CD4-positive, alpha-beta T cell (primary cell): ENCODE results near the gene TENM4. TPM values are rescaled to one million over a fixed set of nuclear protein-coding genes. Genes with fewer than 3 reads are reported as not detected.

Experiments used
- ATAC-seq: fragments of 200-7000 bp; cut with Tn5 transposase; one replicate; pipeline ENCODE4 v1.10.0; 2022; ENCODE audit warnings: mild to moderate bottlenecking; ENCODE audit not compliant: poor library complexity
- CTCF ChIA-PET: fragments of 350-600 bp; sonication (Branson Sonifier 250); formaldehyde crosslinking; loops from one replicate; lab custom pipeline; 2021; ENCODE audit warnings: antibody characterized with exemption, inconsistent platforms; lab: Charles Lee
- POLR2A ChIA-PET: fragments of 350-600 bp; sonication (Branson Sonifier 250); formaldehyde crosslinking; loops from one replicate; lab custom pipeline; 2021; ENCODE audit warnings: antibody characterized with exemption, inconsistent platforms; lab: Charles Lee
- DNase-seq, 14 experiments: peaks; one replicate each; pipeline ENCODE4 v3.0.0-alpha.2; 2013 to 2020; ENCODE audit warnings: mixed read lengths in 2 of 14
- H3K27ac ChIP-seq, 2 donors: one replicate each; pipeline versions ENCODE4 v1.5.1 to v1.7.0; 2013; ENCODE audit warnings: low read length in 2 of 2, low read depth in 1 of 2, mild to moderate bottlenecking in 1 of 2
- H3K27me3 ChIP-seq, 2 experiments: 1 replicate in 1 of 2; 2 replicates in 1 of 2; pipeline versions ENCODE4 v1.6.1 to v1.7.0; 2013; ENCODE audit warnings: low read length in 2 of 2, control low read depth in 1 of 2, mild to moderate bottlenecking in 1 of 2, moderate library complexity in 1 of 2; ENCODE audit not compliant: insufficient read depth in 2 of 2, control insufficient read depth in 1 of 2
- H3K36me3 ChIP-seq: one replicate; pipeline ENCODE4 v1.6.1; 2013; ENCODE audit warnings: low read length, control low read depth; ENCODE audit not compliant: insufficient read depth
- H3K4me1 ChIP-seq: one replicate; pipeline ENCODE4 v1.6.1; 2013; ENCODE audit warnings: low read length, control low read depth; ENCODE audit not compliant: insufficient read depth
- H3K4me3 ChIP-seq: one replicate; pipeline ENCODE4 v1.5.1; 2013; ENCODE audit warnings: mild to moderate bottlenecking, low read length, moderate library complexity
- H3K9me3 ChIP-seq, 2 experiments: 1 replicate in 1 of 2; 2 replicates in 1 of 2; pipeline versions ENCODE4 v1.6.1 to v1.7.0; 2013; ENCODE audit warnings: low read length in 2 of 2, mild to moderate bottlenecking in 2 of 2, control low read depth in 1 of 2, moderate library complexity in 1 of 2; ENCODE audit not compliant: control insufficient read depth in 1 of 2, insufficient read depth in 1 of 2
- H3K27ac Mint-ChIP-seq: one replicate; pipeline ENCODE4 v1.8.0; 2020; ENCODE audit warnings: mixed read lengths
- H3K27me3 Mint-ChIP-seq: one replicate; pipeline ENCODE4 v1.8.0; 2021; ENCODE audit warnings: mixed read lengths
- H3K36me3 Mint-ChIP-seq: one replicate; pipeline ENCODE4 v1.8.0; 2021; ENCODE audit warnings: low read depth, mixed read lengths
- H3K4me1 Mint-ChIP-seq: one replicate; pipeline ENCODE4 v1.8.0; 2021; ENCODE audit warnings: low read depth, mixed read lengths
- H3K4me3 Mint-ChIP-seq: one replicate; pipeline ENCODE4 v1.8.0; 2020; ENCODE audit warnings: mild to moderate bottlenecking, mixed read lengths
- H3K9me3 Mint-ChIP-seq: one replicate; pipeline ENCODE4 v1.8.0; 2020; ENCODE audit warnings: mixed read lengths
- CTCF ChIP-seq: fragments of 200-600 bp; IDR thresholded peaks from one replicate; pipeline ENCODE4 v1.8.0; 2022; ENCODE audit warnings: antibody characterized with exemption, mild to moderate bottlenecking
- intact Hi-C, 2 experiments: fragments of 100-400 bp; cut with DNase I in 1 of 2; cut with micrococcal nuclease in 1 of 2; formaldehyde crosslinking; loops; one replicate each; pipeline versions ENCODE4 v1.15.1 to v1.9.0; 2023 to 2025; cut with DNase I, micrococcal nuclease
- total RNA-seq, 174 experiments: library from RNA in 2 of 174; stranded (reverse) in 2 of 174; gene quantifications; one replicate each; pipeline ENCODE4 v1.2.3 and lab custom pipeline; 2021 to 2026

Gene TENM4
- total RNA-seq, 2 experiments from 2014 or later, result 0.22 to 0.31 TPM

GRCh38 chr11:79427126-79427525 lies 13.7 kb downstream of the TENM4 start:
- Mint-ChIP-seq H3K27me3 (peaks cover 8% of the 10 kb centered on the region), H3K4me3 (no peak overlapping the region), H3K36me3 (no peaks in the 10 kb centered on the region), H3K4me1 (no peaks in the 10 kb centered on the region), H3K27ac (no peak overlapping the region), H3K9me3 (no peaks in the 10 kb centered on the region)
- no peak overlapping the region for H3K27ac ChIP-seq
- ChIA-PET POLR2A (no interaction called here), CTCF (no interaction called here)
- intact Hi-C loops, result no loop called here
- ATAC-seq (no peak), DNase-seq (no peak)
- peaks cover 0 to 3% of the 10 kb centered on the region in 2 experiments for H3K9me3 ChIP-seq
- no peaks in the 10 kb centered on the region for H3K27me3 ChIP-seq
- no peaks in the 10 kb centered on the region for H3K4me1 ChIP-seq
- TF ChIP-seq CTCF, result no peak
- H3K36me3 ChIP-seq, result no peaks in the 10 kb centered on the region
- H3K4me3 ChIP-seq, result no peak overlapping the region

- intact Hi-C loops, result no loop called here
- POLR2A ChIA-PET, result no interaction called here
- H3K27me3 Mint-ChIP-seq, result peaks cover 18% of the 10 kb centered on the region
- Histone ChIP-seq H3K4me3 (no peak overlapping the region), H3K36me3 (no peaks in the 10 kb centered on the region), H3K4me1 (no peaks in the 10 kb centered on the region), H3K27ac (no peak overlapping the region), H3K27me3 (no peaks in the 10 kb centered on the region), H3K9me3 (peaks cover 0 to 3% of the 10 kb centered on the region in 2 experiments)
- H3K4me1 Mint-ChIP-seq, result no peaks in the 10 kb centered on the region
- CTCF ChIA-PET, result no interaction called here
- no peaks in the 10 kb centered on the region for H3K9me3 Mint-ChIP-seq
- ATAC-seq, result no peak
- H3K36me3 Mint-ChIP-seq, result no peaks in the 10 kb centered on the region
- TF ChIP-seq CTCF, result no peak
- DNase-seq, result no peak
- no peak overlapping the region for H3K27ac Mint-ChIP-seq
- no peak overlapping the region for H3K4me3 Mint-ChIP-seq
Observed at GRCh38 chr11:79425463-79425862, 15.4 kb downstream of the TENM4 start.

GRCh38 chr11:79423736-79424135 lies 17.1 kb downstream of the TENM4 start:
- intact Hi-C loops, result no loop called here
- H3K36me3 Mint-ChIP-seq, result no peaks in the 10 kb centered on the region
- H3K4me1 Mint-ChIP-seq, result no peaks in the 10 kb centered on the region
- no peak overlapping the region for H3K4me3 Mint-ChIP-seq
- H3K27me3 ChIP-seq, result no peaks in the 10 kb centered on the region
- no peak overlapping the region for H3K4me3 ChIP-seq
- ChIA-PET CTCF (no interaction called here), POLR2A (no interaction called here)
- H3K36me3 ChIP-seq, result no peaks in the 10 kb centered on the region
- ATAC-seq (no peak), DNase-seq (no peak)
- no peak for TF ChIP-seq CTCF
- H3K9me3 ChIP-seq, result no peaks in the 10 kb centered on the region
- H3K27ac ChIP-seq, result no peak overlapping the region
- H3K27ac Mint-ChIP-seq, result no peak overlapping the region
- no peaks in the 10 kb centered on the region for H3K9me3 Mint-ChIP-seq
- no peaks in the 10 kb centered on the region for H3K4me1 ChIP-seq
- H3K27me3 Mint-ChIP-seq, result peaks cover 18% of the 10 kb centered on the region
